HG02840 (cell line): ENCODE measurements around the gene IL1B.
A peak's percentile ranks its signal among the peaks of the same experiment; 100 is the strongest.

Experiments
- ATAC-seq: cut with Tn5 transposase; IDR thresholded peaks from one replicate; pipeline ENCODE4 v1.9.1; 2021; ENCODE audit warnings: mild to moderate bottlenecking, moderate library complexity, moderate number of reproducible peaks; ENCODE audit not compliant: unreplicated experiment, low FRiP score

The IL1B gene

DNA sequence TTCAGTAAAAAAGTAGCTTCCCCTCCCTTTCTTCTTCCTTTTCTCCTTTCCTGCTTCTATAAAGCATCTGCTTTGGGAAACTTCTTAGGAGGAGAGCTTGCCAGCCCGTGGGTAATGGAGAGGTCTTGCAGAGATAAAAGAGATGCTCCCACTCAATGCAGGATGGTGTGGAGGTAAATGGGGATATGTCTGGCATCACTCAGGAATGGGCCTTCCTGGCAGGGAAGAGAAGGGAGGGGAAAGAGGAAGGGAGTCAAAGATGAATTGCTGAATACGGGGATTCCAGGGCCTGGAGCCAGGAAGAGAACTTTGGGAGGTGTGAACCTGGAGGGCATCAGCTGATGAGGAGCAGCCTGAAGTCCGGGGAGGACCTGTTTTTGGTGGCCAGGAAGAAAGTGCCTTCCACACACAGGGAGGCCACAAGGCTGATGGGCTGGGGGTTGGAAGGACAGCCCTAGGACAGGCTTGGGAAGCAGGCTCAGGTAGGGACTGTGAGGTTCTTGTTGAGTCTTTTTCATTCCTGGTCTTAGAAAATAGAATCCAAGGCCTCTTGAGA, 25.2 kb downstream of the IL1B start:
- no peak for ATAC-seq

DNA sequence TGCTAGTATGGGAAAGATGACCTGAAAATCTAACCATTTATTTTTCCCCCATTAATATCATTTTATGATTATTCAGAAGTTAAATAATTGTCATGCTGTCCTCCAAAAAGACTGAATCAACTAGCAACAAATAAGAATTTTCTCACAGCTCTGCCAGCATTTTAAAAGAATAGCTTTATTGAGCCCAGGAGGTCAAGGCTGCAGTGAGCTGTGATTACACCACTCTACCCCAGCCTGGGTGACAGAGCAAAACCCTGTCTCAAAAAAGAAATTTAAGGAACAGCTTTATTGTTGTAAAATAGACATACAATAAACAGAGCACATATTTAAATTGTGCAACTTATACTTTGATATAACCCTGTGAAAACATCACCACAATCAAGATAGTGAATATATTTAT, 27.5 kb downstream of the IL1B start:
- no peak for ATAC-seq

DNA sequence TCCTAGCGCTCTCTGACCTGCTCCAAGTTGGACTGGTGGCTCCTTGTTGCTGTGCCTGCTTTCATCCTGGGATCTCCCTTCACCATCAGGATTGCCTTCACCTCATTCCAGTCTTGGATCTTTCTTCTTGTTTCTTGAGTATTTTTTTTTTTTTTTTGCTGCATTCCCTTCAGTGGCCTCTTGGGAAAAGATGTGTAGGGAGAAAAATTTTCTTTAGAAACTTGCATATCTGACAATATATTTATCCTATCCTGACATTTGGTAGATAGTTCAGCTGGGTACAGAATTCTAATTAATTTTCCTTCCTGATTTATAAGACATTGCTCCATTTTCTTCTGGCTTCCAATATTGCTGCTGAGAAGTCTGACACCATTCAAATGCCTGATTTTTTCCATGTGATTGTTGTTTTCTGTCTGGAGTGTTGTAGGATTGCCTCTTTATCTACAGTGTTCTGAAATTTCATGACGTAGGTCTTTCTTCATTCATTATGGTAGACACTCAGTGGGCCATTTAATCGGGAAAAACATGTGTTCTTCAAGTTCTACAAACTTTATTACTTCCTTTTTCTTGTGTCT, 29.3 kb downstream of the IL1B start:
- ATAC-seq = no peak

DNA sequence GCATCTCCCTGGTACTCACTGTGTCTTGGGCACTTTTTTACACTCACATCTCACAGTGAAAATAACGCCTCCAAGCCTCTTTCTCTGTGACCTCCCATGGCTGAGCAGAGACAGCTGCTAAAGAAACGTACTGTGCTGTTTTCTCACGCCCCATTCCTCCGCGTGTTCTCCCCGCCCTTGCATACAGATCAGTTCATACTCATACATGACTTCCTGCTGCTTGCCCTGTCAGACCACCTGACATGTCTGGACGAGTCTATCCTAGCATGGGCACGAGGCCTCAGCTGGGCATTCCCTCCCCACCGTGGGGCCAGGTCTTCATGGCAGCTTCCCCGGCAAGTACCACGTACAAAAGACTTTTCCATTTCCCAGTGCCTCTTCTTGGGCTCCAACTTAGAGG, 31.0 kb downstream of the IL1B start:
- ATAC-seq = no peak

DNA sequence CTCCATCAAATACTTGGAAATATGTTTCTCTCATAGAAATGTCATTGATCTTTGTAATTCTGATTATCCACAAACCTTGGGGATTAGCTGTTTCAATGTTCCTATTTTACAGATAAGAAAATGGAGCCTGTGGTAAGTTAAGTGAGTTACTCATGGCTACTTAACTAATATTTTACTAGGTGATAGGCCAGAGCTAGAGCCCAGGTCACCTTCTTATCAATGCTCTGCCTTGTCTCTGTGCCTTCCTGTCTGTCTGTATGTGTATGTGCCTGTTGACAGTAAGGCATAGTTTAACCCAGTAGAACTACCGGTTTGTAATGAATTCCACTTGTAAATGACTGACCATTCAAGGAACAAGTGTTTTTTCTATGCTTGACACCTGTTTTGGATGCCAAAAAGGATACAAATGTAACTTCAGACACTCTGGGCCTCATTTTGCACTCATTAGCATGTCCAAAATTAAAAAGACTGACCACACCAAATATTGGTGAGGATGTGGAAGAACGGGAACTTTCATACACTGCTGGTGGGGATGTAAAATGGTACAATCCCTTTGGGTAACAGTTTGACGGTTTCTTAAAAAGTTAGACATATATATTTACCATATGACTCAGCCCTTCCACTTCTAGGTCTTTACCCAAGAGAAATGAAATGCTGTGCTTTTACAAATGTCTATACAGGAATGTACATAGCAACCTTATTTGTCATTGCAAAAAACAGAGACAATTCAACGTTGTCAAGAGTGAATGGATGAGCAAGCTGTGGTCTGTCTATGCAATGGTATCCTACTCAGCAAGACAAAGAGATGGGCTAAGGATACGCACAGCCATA, 32.7 kb downstream of the IL1B start:
- ATAC-seq = no peak

DNA sequence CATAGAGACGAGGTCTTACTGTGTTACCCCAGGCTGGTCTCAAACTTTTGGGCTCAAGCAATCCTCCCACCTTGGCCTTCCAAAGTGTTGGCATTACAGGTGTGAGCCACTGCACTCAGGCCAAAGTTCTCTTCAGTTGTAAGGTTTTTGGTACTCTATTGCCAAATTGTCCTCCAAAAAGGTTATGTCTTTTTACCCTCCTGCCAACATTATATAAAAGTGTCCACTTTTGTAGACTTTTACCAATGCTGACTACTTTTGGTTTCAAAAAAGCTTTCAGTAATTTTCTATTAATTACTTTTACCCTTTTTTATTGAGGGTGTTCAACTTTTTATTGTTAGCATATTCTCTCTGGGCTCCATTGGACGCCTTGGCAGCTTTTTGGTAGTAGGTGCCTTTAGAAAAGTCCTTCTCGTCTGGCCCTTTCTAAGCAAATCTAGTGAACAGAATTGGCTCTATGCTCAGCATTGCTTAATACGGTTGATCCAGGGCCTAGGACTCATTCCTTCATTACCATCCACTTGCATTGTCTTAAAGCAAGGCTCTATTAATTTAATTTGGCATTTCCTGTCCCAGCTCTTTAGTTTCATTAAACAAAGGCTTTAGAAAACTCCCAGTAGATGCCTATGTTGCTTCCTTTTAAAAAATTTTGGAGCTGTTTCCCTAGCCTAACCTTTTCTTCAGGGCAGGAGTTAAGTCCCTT, 35.5 kb downstream of the IL1B start:
- ATAC-seq = no peak

DNA sequence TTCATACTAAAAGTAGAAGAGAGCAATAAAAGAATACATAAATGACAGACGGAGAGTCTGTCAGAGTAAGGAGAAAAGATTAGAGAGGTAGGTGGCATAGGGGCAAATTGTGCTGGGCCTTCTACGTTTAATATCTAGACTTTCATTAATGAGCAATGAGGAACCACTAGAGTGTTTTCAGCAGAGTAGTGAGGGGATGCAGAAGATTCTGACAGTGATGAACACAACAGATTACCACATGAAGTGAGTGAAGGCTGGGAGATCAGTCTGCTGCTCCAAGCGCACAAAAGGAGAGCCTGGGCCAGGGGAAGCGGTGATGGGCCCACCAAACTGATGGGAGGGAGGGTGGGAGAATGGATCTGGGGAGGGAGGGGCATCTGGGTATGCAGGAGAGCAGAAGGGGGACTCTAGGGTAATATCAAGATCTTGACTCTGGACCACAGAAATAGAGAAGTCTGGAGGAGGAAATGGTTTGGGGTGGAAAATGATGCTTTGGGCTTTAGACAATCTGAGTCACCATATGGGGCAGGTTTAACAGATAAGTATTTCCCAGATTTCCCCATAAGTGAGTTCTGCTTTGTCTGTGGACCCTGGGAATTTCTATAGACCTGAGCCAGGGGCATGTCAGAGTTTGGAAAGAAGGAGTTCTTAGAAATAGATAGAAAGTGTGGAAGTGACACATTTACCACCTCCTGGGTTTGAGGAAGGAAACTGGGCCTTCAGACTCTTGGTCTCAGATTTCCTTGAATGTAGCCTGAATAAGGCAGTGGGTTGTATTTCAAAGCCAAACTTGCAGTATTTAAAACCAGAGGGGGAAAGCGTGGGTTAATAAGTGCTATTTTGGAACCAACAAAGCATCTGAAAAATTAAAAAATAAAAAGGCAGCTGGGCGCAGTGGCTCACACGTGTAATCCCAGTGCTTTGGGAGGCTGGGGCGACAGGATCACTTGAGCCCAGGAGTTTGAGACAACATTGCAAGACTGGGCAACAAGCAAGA, 37.3 kb downstream of the IL1B start:
- no peak for ATAC-seq

DNA sequence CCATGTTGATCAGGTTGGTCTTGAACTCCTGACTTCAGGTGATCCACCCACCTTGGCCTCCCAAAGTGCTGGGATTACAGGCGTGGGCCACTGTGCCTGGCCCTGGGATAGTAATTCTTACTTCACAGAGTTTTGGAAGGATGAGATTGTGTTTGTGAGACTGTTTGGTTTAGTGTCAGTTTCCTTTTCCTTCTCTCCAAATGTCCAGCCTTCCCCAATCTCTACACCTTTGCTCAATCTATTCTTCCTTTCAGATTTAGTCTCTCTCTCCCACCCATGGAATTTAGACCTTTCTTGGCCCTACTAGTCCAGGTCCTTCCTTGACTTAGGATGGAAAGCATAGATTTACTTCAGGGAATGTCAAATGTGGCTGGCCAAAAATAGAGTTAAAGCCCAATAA, 40.1 kb downstream of the IL1B start:
- ATAC-seq = no peak

DNA sequence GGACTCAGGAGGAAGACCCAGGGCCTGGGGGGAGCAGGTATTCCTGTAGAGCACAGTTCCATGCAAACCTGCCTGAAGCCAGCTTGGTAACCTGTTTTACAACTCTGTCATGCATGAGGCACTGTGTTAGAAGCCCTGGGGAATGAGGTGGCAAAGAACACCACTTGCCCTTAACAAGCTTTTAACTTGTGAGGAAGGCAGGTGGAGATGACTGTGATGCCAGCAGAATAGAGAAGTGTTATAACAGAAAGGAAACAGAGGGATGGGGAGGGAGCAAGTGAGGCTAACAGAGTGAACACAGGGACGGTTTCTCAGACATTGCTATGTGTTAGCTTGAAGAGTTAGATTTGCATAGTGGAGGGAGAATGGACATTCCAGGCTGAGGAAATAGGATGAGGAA, 40.8 kb downstream of the IL1B start:
- no peak for ATAC-seq

DNA sequence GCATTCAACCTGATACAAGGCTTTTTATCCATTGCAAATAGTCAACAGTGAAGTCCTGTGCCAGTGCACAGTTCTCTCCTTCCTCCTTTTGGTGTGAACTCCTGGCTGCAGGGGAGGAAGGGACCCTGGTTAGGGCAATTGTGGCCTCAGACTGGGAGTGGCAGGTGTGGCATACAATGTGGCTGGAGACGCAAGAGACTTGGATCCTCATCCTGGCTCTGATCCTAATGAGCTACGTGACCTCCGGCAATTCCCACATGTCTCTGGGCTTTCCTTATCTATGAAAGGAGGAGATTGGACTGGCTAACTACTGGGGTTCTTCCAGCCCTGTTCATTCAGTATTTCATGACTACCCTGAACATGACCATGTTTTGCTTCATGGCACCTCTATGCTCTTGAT, 41.7 kb downstream of the IL1B start:
- no peak for ATAC-seq

DNA sequence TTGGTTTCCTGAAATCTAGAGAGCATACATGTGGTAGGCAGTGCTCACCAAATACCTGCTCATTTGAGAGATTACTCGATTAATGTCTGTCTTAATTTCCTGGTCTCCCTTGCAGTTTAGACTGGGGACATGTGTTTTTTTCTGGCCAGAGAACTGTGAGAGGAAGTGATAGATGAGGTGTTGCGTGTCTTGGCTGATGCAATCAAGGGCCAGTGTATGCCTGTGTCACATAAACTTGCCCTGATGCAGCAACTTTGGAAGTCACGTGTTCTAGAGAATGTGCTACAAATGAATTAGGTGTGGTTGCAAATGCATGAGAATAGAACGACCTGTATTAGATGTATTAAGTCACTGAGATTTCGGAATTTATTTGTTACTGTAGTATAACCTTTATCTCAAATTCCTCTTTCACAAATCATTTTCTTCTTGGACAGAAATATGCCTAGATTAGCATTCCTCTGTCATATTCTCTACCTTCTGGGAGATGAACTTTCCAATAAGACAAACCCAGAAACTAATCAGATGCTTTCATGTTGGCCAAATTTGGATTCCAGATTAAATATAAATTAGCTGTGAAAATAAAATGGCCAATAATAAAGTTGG, 42.3 kb downstream of the IL1B start:
- ATAC-seq = peak; percentile 65

DNA sequence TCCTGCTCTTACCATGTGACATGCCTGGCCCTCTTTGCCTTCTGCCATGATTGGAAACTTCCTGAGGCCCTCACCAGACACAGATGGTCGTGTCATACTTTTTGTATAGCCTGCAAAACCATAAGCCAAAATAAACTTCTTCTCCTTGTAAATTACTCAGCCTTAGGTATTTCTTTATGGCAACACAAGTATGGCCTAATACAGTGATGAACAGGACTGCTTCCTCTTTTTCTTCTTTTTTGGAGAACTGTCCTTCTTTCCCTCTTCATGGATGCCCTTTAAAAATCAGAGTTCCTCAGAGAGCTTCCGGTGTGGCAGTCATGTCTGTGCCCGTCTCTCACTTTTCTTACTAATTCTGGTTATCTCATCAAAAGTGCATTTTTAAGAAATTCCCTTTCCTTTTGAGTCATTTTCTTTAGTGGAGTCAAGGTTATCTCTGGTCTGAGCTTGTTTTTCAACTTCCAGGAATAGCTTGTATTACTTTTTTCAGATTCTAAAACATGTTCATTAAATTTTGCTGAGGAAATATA, 43.1 kb downstream of the IL1B start:
- ATAC-seq = no peak

DNA sequence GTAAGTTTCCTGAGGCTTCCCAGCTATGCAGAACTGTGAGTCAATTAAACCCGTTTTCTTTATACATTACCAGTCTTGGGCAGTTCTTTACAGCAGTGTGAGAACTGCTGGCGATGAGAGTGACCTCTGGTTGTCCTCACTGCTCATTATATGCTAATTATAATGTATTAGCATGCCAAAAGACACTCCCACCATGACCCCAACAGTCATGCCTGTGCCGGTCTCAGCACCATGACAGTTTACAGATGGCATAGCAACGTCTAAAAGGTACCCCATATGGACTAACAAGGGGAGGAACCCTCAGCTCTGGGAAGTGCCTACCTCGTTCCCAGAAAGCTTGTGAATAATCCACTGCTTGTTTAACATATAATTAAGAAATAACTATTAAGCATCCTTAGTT, 44.2 kb downstream of the IL1B start:
- ATAC-seq = no peak

DNA sequence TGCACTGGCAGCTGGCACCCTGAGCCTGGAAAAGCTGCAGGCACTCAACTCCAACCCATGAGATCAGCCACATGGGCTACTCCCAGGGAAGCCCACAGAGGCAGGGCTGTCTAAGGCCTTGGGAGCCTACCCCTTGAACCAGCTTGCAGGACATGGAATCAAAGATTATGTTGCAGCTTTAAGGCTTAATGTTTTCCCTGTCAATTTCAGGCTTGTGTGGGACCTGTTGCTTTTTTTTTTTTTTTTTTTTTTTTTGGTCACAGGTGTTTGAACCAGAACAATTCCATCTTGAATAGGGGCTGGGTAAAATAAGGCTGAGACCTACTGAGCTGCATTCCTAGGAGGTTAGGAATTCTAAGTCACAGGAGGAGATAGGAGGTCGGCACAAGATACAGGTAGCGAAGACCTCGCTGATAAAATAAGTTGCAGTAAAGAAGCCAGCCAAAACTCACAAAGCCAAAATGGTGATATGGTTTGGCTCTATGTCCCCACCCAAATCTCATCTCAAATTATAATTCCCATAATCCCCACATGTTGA, 44.8 kb downstream of the IL1B start:
- no peak for ATAC-seq

DNA sequence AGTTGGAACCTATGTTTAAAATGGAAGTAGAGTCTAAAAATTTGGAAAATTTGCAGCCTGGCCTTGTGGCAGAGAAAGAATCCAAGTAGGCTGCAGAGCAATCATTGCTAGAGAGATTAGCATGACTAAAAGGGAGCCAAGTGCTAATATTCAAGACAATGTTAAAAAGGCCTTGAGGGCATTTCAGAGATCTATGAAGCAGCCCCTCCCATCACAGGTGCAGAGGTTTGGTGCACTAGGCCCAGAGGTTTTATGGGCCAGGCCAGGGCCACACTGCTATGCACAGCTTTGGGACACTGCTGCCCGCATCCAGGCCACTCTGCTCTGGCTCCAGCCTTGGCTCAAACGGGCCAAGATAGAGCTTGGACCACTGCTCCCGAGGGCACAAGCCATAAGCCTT, 45.6 kb downstream of the IL1B start:
- no peak for ATAC-seq

DNA sequence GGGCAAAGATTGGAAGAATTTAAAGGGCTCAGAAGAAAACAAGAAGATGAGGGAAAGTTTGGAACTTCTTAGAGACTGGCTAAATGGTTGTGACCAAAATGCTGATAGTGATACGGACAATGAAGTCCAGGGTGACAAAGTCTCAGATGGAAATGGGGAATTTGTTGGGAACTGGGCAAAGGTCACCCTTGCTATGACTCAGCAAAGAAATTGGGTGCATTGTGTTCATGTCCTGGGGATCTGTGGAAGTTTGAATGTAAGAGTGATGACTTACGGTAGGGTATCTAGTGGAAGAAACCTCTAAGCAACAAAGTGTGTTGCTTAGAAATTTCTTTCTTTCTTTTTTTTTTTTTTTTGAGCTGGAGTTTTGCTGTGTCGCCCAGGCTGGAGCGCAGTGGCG, 46.3 kb downstream of the IL1B start:
- ATAC-seq = no peak

DNA sequence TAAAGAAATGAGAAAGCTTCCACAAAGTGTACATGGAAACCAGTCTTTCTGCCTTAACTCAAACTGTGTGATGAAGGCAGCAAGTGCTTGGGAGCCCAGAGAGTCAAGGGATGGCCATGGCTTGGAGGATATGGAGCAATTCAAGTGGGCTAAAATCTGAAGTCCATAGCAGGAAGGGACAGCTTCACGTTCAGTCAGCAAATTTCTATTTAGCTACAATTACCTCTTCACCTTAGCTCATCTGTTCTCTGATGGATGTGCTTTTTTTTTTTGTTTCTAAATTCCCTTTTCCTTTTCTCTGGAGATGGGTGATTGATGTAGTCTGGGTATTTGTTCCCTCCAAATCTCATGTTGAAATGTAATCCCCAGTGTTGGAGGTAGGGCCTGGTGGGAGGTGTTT, 47.4 kb downstream of the IL1B start:
- no peak for ATAC-seq

DNA sequence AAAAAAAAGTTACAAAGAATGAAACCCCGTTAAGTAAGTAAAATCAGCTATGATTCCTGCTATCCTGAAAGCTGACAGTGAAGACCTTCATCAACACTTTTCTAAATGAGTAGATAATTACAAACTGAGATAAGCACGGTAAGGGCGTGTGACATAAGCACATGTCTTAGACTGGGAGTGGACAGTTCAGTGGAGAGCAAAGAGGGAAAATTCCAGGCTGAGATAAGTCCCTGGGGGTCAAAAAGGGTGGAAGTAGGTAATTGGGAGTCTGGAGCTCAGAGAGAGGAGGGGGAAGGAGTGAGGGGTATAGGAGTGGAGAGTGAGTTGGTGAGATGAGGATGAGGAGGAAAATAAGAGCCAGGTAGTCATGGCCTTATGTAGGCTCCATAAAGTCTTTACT, 47.9 kb downstream of the IL1B start:
- no peak for ATAC-seq

DNA sequence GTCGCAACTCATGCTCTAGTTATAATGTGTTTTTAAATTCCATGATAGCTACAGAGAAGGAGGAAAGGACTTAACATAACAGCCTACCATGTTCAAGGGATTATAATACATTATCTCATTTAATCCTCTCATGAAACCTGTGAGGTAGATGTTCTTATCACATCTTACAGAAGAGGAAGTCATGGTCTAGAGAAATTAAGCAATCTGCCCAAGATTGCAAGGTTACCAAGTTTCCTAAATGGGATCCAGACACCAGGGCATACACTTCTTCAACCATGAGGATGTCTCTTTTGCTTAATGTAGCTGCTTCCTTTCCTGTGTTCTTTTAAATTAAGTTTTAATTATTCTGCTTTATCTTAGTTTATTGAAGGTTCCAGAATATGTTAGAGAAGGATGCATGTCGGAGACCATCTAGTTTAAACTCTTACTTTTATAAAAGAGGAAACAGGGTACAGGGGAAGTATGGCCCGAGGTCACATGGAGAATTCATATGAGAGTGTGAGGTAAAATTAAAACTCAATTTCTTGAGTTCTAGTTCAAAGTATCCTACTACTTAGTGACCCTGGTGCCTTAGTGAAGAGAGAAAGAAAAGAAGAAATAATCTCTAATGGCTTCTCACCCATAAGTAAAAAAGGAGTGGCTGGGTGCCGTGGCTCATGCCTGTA, 48.7 kb downstream of the IL1B start:
- ATAC-seq = no peak
